Testis (tissue), 2 donors: ENCODE measurements around the gene FCHSD1.

ENCODE experiments used
- POLR2A ChIP-seq: fragments of 450-650 bp; IDR thresholded peaks from one replicate; pipeline ENCODE4 v1.6.1; 2017; ENCODE audit warnings: antibody characterized with exemption, mild to moderate bottlenecking, moderate library complexity
- TF ChIP-seq, protein P1 (sequence below), 3 experiments: fragments of 450-650 bp in 2 of 3; fragments of 200-600 bp in 1 of 3; sonication (generic) in 1 of 3; IDR thresholded peaks; one replicate each; pipeline ENCODE4 v1.5.1; 2016 to 2019; ENCODE audit warnings: antibody characterized with exemption in 3 of 3, mild to moderate bottlenecking in 2 of 3, moderate library complexity in 1 of 3

DNA sequence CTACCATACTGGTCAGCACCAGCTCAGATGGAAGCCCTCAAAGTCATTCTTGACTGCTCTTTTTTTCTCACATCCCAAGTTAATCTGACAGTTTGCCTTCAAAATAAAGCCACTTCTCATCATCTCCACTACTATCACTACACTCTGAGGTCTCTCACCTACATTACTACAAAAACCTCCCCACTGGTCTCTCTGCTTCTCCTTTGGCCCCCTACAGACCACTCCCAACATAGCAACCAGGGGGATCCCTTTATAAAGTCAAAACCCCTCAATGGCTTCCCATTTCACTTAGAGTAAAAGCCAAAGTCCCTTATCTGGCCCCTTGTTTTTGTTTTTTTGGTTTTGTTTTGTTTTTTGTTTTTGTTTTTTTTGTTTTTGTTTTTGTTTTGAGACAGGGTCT lies 26.2 kb upstream of the FCHSD1 start:
- TF ChIP-seq, protein P1, sequence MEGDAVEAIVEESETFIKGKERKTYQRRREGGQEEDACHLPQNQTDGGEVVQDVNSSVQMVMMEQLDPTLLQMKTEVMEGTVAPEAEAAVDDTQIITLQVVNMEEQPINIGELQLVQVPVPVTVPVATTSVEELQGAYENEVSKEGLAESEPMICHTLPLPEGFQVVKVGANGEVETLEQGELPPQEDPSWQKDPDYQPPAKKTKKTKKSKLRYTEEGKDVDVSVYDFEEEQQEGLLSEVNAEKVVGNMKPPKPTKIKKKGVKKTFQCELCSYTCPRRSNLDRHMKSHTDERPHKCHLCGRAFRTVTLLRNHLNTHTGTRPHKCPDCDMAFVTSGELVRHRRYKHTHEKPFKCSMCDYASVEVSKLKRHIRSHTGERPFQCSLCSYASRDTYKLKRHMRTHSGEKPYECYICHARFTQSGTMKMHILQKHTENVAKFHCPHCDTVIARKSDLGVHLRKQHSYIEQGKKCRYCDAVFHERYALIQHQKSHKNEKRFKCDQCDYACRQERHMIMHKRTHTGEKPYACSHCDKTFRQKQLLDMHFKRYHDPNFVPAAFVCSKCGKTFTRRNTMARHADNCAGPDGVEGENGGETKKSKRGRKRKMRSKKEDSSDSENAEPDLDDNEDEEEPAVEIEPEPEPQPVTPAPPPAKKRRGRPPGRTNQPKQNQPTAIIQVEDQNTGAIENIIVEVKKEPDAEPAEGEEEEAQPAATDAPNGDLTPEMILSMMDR (IDR thresholded peaks at IDR 0.05) = peak in 1 of 3 experiments; percentile 9
- no peak for TF ChIP-seq POLR2A
